ENCODE data around the gene TMEM200C.

TMEM200C gene

GRCh38 chr18:5918205-5918858, 23.0 kb upstream of the TMEM200C start:
- Histone ChIP-seq H3K4me2 (no peak overlapping the region), H3K9ac (no peak overlapping the region), H3K4me1 (peaks cover 0 to 16% (median 3%) of the 10 kb centered on the region in 10 experiments; a peak in 7 of 20 replicates), H4K20me1 (no peaks in the 10 kb centered on the region), H3K4me3 (no peak overlapping the region), H3K27me3 (no peaks in the 10 kb centered on the region), H3K36me3 (no peaks in the 10 kb centered on the region), H3K27ac (no peak overlapping the region), H3K9me3 (replicated peaks in 1 of 11) (no peaks in the 10 kb centered on the region)
- TF ChIP-seq Cebpa-rat (IDR thresholded peaks at IDR 0.05), result no peak

- Histone ChIP-seq H3K9me3 (replicated peaks in 1 of 11) (peaks cover 0 to 8% (median 0%) of the 10 kb centered on the region in 11 experiments; a peak in 4 of 22 replicates), H3K4me1 (peaks cover 0 to 26% (median 3%) of the 10 kb centered on the region in 10 experiments; a peak in 7 of 20 replicates), H3K9ac (no peak overlapping the region), H4K20me1 (no peaks in the 10 kb centered on the region), H3K27ac (no peak overlapping the region), H3K4me2 (no peak overlapping the region), H3K36me3 (no peaks in the 10 kb centered on the region), H3K4me3 (no peak overlapping the region), H3K27me3 (no peaks in the 10 kb centered on the region)
- no peak for TF ChIP-seq Cebpa-rat (IDR thresholded peaks at IDR 0.05)
These were observed 19.6 kb upstream of the TMEM200C start for GRCh38 chr18:5914951-5915350.

GRCh38 chr18:5914016-5914415, 18.7 kb upstream of the TMEM200C start:
- H3K27ac ChIP-seq, result no peak overlapping the region
- H3K9ac ChIP-seq, result no peak overlapping the region
- peaks cover 0 to 27% (median 3%) of the 10 kb centered on the region in 10 experiments; a peak in 7 of 20 replicates for H3K4me1 ChIP-seq
- peaks cover 0 to 14% (median 0%) of the 10 kb centered on the region in 11 experiments; a peak in 4 of 22 replicates for H3K9me3 ChIP-seq (replicated peaks in 1 of 11)
- H4K20me1 ChIP-seq, result no peaks in the 10 kb centered on the region
- H3K27me3 ChIP-seq, result no peaks in the 10 kb centered on the region
- no peak overlapping the region for H3K4me3 ChIP-seq
- no peaks in the 10 kb centered on the region for H3K36me3 ChIP-seq
- TF ChIP-seq Cebpa-rat (IDR thresholded peaks at IDR 0.05), result no peak
- no peak overlapping the region for H3K4me2 ChIP-seq

DNA sequence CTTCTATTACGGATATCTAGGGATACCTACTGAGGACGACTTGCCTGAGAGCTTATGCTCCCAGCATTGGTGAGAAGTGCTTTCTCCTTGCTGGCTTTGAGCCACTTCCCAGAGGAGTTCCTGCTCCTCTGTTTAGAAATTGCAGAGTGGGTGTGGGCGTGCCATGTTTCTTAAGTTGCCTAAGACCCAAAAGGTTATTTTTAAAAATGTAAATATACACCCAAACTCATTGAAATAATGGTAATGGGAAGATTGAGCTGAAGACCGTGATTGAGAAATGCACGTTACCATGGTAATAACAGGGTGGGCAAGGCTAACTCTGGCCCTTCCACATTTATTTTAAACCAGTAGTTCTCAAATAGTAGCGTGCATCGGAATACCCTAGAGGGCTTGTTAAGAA, 17.2 kb upstream of the TMEM200C start:
- Histone ChIP-seq H4K20me1 (no peaks in the 10 kb centered on the region), H3K4me2 (peak overlapping the region in 5 of 11 experiments; percentile 19 to 54 (median 31); a peak in 9 of 22 replicates), H3K27ac (peak overlapping the region in 2 of 11 experiments; percentile 9 to 33; a peak in 1 of 22 replicates), H3K9ac (no peak overlapping the region), H3K36me3 (no peaks in the 10 kb centered on the region), H3K4me1 (peaks cover 0 to 31% (median 3%) of the 10 kb centered on the region in 10 experiments; a peak in 7 of 20 replicates), H3K27me3 (no peaks in the 10 kb centered on the region), H3K4me3 (no peak overlapping the region), H3K9me3 (replicated peaks in 1 of 11) (peaks cover 0 to 14% (median 0%) of the 10 kb centered on the region in 11 experiments; a peak in 4 of 22 replicates)
- no peak; a peak in 1 of 22 replicates for TF ChIP-seq Cebpa-rat (IDR thresholded peaks at IDR 0.05)

- Histone ChIP-seq H3K4me3 (no peak overlapping the region), H3K36me3 (no peaks in the 10 kb centered on the region), H3K4me1 (peaks cover 0 to 31% (median 3%) of the 10 kb centered on the region in 10 experiments; a peak in 7 of 20 replicates), H3K27me3 (no peaks in the 10 kb centered on the region), H3K9me3 (replicated peaks in 1 of 11) (peaks cover 0 to 14% (median 0%) of the 10 kb centered on the region in 11 experiments; a peak in 4 of 22 replicates), H3K9ac (no peak overlapping the region), H4K20me1 (no peaks in the 10 kb centered on the region), H3K27ac (no peak overlapping the region), H3K4me2 (no peak overlapping the region)
- no peak for TF ChIP-seq Cebpa-rat (IDR thresholded peaks at IDR 0.05)
These were observed 13.8 kb upstream of the TMEM200C start for GRCh38 chr18:5909125-5909524.

- no peaks in the 10 kb centered on the region for H3K9me3 ChIP-seq (replicated peaks in 1 of 11)
- H3K36me3 ChIP-seq, result no peaks in the 10 kb centered on the region
- no peak overlapping the region for H3K4me2 ChIP-seq
- H3K9ac ChIP-seq, result no peak overlapping the region
- H3K4me1 ChIP-seq, result no peaks in the 10 kb centered on the region
- H3K27me3 ChIP-seq, result no peaks in the 10 kb centered on the region
- H3K27ac ChIP-seq, result no peak overlapping the region
- H4K20me1 ChIP-seq, result no peaks in the 10 kb centered on the region
- H3K4me3 ChIP-seq, result no peak overlapping the region
- no peak for TF ChIP-seq Cebpa-rat (IDR thresholded peaks at IDR 0.05)
These were observed 8.1 kb upstream of the TMEM200C start for GRCh38 chr18:5903386-5903785.

GRCh38 chr18:5900262-5900661, 4.9 kb upstream of the TMEM200C start:
- TF ChIP-seq Cebpa-rat (IDR thresholded peaks at IDR 0.05), result no peak
- Histone ChIP-seq H3K27ac (no peak overlapping the region), H3K27me3 (no peaks in the 10 kb centered on the region), H3K4me1 (peaks cover 0 to 11% (median 0%) of the 10 kb centered on the region in 10 experiments; a peak in 5 of 20 replicates), H3K9ac (no peak overlapping the region), H3K36me3 (no peaks in the 10 kb centered on the region), H3K4me2 (no peak overlapping the region), H3K4me3 (no peak overlapping the region), H3K9me3 (replicated peaks in 1 of 11) (peaks cover 0 to 9% (median 6%) of the 10 kb centered on the region in 11 experiments; a peak in 15 of 22 replicates), H4K20me1 (no peaks in the 10 kb centered on the region)

- Histone ChIP-seq H3K9me3 (replicated peaks in 1 of 11) (peaks cover 4 to 13% (median 11%) of the 10 kb centered on the region in 11 experiments; a peak in 18 of 22 replicates), H4K20me1 (no peaks in the 10 kb centered on the region), H3K4me3 (no peak overlapping the region), H3K9ac (no peak overlapping the region), H3K27ac (no peak overlapping the region), H3K36me3 (no peaks in the 10 kb centered on the region), H3K27me3 (no peaks in the 10 kb centered on the region), H3K4me2 (no peak overlapping the region), H3K4me1 (peaks cover 0 to 11% (median 0%) of the 10 kb centered on the region in 10 experiments; a peak in 5 of 20 replicates)
- TF ChIP-seq Cebpa-rat (IDR thresholded peaks at IDR 0.05), result no peak
These were observed 4.5 kb upstream of the TMEM200C start for GRCh38 chr18:5899835-5900234.

DNA sequence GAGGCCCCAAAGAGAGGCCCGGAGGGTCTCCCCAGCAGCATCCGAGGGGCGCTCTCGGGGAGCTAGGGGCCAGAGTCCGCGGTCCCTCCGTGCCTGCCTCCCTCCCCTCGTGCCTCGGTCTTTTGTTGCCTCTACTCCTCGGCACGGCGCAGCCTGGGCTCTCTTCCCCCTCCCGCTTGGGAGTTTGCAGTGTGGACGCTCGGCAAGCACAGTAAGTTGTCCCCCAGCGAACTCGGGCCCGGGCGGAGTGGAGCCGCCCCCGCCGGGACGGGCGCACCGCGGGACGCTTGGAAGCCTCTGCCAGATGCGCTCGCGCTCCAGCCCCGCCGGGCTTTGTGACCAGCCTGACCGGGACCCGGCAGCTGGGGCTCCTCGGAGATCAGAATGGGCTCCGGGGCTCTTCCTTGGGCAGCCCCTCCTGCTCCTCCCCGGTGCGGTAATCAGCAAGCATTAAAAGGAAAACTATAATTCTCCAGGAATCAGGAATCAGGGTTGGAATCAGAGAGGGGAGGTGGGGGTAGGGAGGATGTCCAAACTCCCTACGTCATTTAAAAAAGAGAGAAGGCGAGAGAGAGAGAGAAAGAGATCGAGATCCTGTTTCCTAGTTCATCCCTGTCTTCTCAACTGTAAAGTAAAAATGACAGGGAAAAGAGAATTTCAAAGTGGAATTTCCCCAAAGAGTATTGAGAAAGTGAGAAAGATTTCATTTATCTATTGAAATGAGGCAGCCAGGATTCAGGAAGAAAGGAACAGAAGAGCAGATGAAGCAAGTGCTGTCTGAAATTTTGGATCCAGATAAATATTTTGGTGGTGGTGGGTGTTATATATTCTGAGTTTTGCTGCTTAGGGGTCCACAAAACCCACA, 786 bp upstream of the TMEM200C start:
- H3K9me3 ChIP-seq (replicated peaks in 1 of 11), result peaks cover 14 to 31% (median 24%) of the 10 kb centered on the region in 11 experiments
- H4K20me1 ChIP-seq, result no peaks in the 10 kb centered on the region
- no peak overlapping the region for H3K9ac ChIP-seq
- H3K27ac ChIP-seq, result no peak overlapping the region
- H3K36me3 ChIP-seq, result no peaks in the 10 kb centered on the region
- peaks cover 0 to 11% (median 0%) of the 10 kb centered on the region in 10 experiments; a peak in 5 of 20 replicates for H3K4me1 ChIP-seq
- no peaks in the 10 kb centered on the region for H3K27me3 ChIP-seq
- H3K4me2 ChIP-seq, result no peak overlapping the region
- H3K4me3 ChIP-seq, result no peak overlapping the region
- TF ChIP-seq Cebpa-rat (IDR thresholded peaks at IDR 0.05), result no peak
